WTC11 (cell line): ENCODE results near the gene FAS.

Experiments
- ATF3 ChIP-seq: sonication (generic); formaldehyde crosslinking; conservative IDR thresholded peaks from 2 replicates; pipeline ENCODE4 v1.8.1; 2022; ENCODE audit warnings: mild to moderate bottlenecking, missing genetic modification reagents
- ATF6 ChIP-seq: sonication (generic); formaldehyde crosslinking; IDR thresholded peaks from 2 replicates; pipeline ENCODE4 v1.8.1; 2023; ENCODE audit warnings: mild to moderate bottlenecking, missing genetic modification reagents
- FOXP4 ChIP-seq: sonication (generic); formaldehyde crosslinking; IDR thresholded peaks from 2 replicates; pipeline ENCODE4 v1.8.0; 2022; ENCODE audit warnings: mild to moderate bottlenecking, missing genetic modification reagents
- NR1H2 ChIP-seq: sonication (generic); formaldehyde crosslinking; IDR thresholded peaks from 2 replicates; pipeline ENCODE4 v1.9.0; 2021; ENCODE audit warnings: mild to moderate bottlenecking, moderate library complexity, missing genetic modification reagents
- TEAD4 ChIP-seq: sonication (generic); formaldehyde crosslinking; IDR thresholded peaks from 2 replicates; pipeline ENCODE4 v1.8.0; 2022; ENCODE audit warnings: mild to moderate bottlenecking, missing genetic modification reagents
- TF ChIP-seq, protein P1 (sequence below): fragments of 200-600 bp; IDR thresholded peaks from 2 replicates; pipeline ENCODE4 v1.8.0; 2022; ENCODE audit warnings: antibody characterized with exemption
- TF ChIP-seq, protein P2 (sequence below): sonication (generic); formaldehyde crosslinking; IDR thresholded peaks from 2 replicates; pipeline ENCODE4 v1.8.1; 2023; ENCODE audit warnings: mild to moderate bottlenecking, missing genetic modification reagents, moderate library complexity
- TF ChIP-seq, protein P3 (sequence below): sonication (generic); formaldehyde crosslinking; IDR thresholded peaks from 2 replicates; pipeline ENCODE4 v1.8.1; 2023; ENCODE audit warnings: mild to moderate bottlenecking, missing genetic modification reagents, borderline replicate concordance
- TF ChIP-seq, protein P4 (sequence below): sonication (generic); formaldehyde crosslinking; IDR thresholded peaks from 2 replicates; pipeline ENCODE4 v1.8.1; 2023; ENCODE audit warnings: mild to moderate bottlenecking, moderate library complexity, missing genetic modification reagents
- TF ChIP-seq, protein P5 (sequence below): sonication (generic); formaldehyde crosslinking; IDR thresholded peaks from 2 replicates; pipeline ENCODE4 v1.8.0; 2022; ENCODE audit warnings: mild to moderate bottlenecking, missing genetic modification reagents
- TF ChIP-seq, protein P6 (sequence below): sonication (generic); formaldehyde crosslinking; IDR thresholded peaks from 2 replicates; pipeline ENCODE4 v1.8.1; 2022; ENCODE audit warnings: low read depth, missing genetic modification reagents, borderline replicate concordance
- TF ChIP-seq, protein P7 (sequence below): sonication (generic); formaldehyde crosslinking; IDR thresholded peaks from 2 replicates; pipeline ENCODE4 v1.8.1; 2022; ENCODE audit warnings: low read depth, mild to moderate bottlenecking, moderate library complexity, missing genetic modification reagents, borderline replicate concordance
- TF ChIP-seq, protein P8 (sequence below): sonication (generic); formaldehyde crosslinking; IDR thresholded peaks from 2 replicates; pipeline ENCODE4 v1.8.1; 2023; ENCODE audit warnings: mild to moderate bottlenecking, missing genetic modification reagents

DNA sequence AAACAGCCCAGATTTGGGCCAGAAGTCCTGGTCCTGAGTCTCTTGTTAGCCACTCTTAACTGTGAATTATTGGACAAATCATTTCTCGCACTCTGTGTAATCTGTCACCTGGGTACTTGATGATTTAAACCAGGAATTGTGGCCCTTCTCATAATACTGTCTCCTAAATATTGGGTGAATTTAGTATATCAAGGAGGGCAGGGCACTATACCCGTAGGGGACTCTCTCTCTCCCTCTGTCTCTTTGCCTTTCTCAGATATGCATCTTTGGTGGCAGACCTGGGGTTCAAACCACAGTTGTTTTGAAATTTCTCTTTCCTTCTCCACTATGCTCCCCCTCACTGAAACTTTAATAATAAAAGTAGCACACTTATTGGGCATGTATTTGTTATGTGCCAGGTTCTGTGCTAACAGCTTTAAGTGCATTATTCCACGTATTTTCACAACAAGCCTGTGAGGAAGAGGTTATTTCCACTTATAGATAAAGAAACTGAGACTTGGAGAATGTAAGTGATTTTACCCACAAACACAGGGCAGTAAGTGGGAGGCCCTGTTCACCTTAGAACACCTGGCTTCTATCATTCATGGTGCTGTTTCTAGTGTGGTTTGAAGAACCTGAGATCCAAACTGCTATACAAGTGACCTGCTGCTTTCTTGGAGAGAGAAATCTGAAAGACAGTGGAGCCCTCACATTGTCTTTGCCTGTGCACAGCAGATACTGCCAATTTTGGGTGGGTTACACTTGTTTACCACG, 11.8 kb downstream of the FAS start:
- TF ChIP-seq, protein P1, sequence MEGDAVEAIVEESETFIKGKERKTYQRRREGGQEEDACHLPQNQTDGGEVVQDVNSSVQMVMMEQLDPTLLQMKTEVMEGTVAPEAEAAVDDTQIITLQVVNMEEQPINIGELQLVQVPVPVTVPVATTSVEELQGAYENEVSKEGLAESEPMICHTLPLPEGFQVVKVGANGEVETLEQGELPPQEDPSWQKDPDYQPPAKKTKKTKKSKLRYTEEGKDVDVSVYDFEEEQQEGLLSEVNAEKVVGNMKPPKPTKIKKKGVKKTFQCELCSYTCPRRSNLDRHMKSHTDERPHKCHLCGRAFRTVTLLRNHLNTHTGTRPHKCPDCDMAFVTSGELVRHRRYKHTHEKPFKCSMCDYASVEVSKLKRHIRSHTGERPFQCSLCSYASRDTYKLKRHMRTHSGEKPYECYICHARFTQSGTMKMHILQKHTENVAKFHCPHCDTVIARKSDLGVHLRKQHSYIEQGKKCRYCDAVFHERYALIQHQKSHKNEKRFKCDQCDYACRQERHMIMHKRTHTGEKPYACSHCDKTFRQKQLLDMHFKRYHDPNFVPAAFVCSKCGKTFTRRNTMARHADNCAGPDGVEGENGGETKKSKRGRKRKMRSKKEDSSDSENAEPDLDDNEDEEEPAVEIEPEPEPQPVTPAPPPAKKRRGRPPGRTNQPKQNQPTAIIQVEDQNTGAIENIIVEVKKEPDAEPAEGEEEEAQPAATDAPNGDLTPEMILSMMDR, result no peak
- TF ChIP-seq, protein P2, sequence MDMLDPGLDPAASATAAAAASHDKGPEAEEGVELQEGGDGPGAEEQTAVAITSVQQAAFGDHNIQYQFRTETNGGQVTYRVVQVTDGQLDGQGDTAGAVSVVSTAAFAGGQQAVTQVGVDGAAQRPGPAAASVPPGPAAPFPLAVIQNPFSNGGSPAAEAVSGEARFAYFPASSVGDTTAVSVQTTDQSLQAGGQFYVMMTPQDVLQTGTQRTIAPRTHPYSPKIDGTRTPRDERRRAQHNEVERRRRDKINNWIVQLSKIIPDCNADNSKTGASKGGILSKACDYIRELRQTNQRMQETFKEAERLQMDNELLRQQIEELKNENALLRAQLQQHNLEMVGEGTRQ (CRISPR knock-in tag), result no peak
- TF ChIP-seq, protein P3, sequence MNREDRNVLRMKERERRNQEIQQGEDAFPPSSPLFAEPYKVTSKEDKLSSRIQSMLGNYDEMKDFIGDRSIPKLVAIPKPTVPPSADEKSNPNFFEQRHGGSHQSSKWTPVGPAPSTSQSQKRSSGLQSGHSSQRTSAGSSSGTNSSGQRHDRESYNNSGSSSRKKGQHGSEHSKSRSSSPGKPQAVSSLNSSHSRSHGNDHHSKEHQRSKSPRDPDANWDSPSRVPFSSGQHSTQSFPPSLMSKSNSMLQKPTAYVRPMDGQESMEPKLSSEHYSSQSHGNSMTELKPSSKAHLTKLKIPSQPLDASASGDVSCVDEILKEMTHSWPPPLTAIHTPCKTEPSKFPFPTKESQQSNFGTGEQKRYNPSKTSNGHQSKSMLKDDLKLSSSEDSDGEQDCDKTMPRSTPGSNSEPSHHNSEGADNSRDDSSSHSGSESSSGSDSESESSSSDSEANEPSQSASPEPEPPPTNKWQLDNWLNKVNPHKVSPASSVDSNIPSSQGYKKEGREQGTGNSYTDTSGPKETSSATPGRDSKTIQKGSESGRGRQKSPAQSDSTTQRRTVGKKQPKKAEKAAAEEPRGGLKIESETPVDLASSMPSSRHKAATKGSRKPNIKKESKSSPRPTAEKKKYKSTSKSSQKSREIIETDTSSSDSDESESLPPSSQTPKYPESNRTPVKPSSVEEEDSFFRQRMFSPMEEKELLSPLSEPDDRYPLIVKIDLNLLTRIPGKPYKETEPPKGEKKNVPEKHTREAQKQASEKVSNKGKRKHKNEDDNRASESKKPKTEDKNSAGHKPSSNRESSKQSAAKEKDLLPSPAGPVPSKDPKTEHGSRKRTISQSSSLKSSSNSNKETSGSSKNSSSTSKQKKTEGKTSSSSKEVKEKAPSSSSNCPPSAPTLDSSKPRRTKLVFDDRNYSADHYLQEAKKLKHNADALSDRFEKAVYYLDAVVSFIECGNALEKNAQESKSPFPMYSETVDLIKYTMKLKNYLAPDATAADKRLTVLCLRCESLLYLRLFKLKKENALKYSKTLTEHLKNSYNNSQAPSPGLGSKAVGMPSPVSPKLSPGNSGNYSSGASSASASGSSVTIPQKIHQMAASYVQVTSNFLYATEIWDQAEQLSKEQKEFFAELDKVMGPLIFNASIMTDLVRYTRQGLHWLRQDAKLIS (CRISPR knock-in tag), result no peak
- TF ChIP-seq, protein P4, sequence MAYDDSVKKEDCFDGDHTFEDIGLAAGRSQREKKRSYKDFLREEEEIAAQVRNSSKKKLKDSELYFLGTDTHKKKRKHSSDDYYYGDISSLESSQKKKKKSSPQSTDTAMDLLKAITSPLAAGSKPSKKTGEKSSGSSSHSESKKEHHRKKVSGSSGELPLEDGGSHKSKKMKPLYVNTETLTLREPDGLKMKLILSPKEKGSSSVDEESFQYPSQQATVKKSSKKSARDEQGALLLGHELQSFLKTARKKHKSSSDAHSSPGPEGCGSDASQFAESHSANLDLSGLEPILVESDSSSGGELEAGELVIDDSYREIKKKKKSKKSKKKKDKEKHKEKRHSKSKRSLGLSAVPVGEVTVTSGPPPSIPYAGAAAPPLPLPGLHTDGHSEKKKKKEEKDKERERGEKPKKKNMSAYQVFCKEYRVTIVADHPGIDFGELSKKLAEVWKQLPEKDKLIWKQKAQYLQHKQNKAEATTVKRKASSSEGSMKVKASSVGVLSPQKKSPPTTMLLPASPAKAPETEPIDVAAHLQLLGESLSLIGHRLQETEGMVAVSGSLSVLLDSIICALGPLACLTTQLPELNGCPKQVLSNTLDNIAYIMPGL (CRISPR knock-in tag), result no peak
- TF ChIP-seq TEAD4, result no peak
- TF ChIP-seq ATF3 (CRISPR knock-in tag), result no peak
- no peak for TF ChIP-seq ATF6
- TF ChIP-seq, protein P5, sequence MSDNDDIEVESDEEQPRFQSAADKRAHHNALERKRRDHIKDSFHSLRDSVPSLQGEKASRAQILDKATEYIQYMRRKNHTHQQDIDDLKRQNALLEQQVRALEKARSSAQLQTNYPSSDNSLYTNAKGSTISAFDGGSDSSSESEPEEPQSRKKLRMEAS (CRISPR knock-in tag), result no peak
- TF ChIP-seq FOXP4 (CRISPR knock-in tag), result no peak
- TF ChIP-seq NR1H2, result no peak
- TF ChIP-seq, protein P6, sequence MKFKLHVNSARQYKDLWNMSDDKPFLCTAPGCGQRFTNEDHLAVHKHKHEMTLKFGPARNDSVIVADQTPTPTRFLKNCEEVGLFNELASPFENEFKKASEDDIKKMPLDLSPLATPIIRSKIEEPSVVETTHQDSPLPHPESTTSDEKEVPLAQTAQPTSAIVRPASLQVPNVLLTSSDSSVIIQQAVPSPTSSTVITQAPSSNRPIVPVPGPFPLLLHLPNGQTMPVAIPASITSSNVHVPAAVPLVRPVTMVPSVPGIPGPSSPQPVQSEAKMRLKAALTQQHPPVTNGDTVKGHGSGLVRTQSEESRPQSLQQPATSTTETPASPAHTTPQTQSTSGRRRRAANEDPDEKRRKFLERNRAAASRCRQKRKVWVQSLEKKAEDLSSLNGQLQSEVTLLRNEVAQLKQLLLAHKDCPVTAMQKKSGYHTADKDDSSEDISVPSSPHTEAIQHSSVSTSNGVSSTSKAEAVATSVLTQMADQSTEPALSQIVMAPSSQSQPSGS (CRISPR knock-in tag), result no peak
- TF ChIP-seq, protein P7, sequence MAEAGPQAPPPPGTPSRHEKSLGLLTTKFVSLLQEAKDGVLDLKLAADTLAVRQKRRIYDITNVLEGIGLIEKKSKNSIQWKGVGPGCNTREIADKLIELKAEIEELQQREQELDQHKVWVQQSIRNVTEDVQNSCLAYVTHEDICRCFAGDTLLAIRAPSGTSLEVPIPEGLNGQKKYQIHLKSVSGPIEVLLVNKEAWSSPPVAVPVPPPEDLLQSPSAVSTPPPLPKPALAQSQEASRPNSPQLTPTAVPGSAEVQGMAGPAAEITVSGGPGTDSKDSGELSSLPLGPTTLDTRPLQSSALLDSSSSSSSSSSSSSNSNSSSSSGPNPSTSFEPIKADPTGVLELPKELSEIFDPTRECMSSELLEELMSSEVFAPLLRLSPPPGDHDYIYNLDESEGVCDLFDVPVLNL (CRISPR knock-in tag), result no peak
- TF ChIP-seq, protein P8, sequence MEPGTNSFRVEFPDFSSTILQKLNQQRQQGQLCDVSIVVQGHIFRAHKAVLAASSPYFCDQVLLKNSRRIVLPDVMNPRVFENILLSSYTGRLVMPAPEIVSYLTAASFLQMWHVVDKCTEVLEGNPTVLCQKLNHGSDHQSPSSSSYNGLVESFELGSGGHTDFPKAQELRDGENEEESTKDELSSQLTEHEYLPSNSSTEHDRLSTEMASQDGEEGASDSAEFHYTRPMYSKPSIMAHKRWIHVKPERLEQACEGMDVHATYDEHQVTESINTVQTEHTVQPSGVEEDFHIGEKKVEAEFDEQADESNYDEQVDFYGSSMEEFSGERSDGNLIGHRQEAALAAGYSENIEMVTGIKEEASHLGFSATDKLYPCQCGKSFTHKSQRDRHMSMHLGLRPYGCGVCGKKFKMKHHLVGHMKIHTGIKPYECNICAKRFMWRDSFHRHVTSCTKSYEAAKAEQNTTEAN (CRISPR knock-in tag), result no peak
